ENCODE measurements around the gene LGALS7. TPM values are rescaled to one million over a fixed set of nuclear protein-coding genes. Genes with fewer than 3 reads are reported as not detected.

The LGALS7 gene
- total RNA-seq, 1 donor from 2014 or later = not detected

DNA sequence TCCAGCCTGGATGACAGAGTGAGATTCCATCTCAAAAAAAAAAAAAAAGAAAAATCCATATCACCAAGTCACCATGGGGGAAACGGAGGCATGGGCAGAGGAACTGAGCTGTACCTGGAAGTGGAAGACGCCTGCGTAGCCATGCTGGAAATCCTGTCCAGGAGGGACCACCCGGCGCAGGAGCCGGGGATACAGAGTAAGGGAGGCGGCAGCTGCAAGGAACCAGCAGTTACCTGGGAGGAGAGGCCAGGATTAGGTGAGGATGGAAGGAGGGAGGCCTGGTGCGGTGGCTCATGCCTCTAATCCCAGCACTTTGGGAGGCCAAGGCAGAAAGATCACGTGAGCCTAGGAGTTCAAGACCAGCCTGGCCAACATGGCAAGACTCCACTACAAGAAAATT is 31.0 kb downstream of the LGALS7 start:
- no peaks in the 10 kb centered on the region for H3K9me3 Mint-ChIP-seq
- peaks cover 7% of the 10 kb centered on the region for H3K27me3 Mint-ChIP-seq (ENCODE audit: low read depth)
- no peaks in the 10 kb centered on the region for H3K36me3 Mint-ChIP-seq
- H3K4me1 Mint-ChIP-seq = peaks cover 4% of the 10 kb centered on the region
- H3K27ac Mint-ChIP-seq = no peak overlapping the region
- TF ChIP-seq CTCF (IDR thresholded peaks at IDR 0.05; ENCODE audit: unreplicated experiment) = no peak
- no peak for DNase-seq (ENCODE audit: low spot score in 2 of 2, unreplicated experiment in 2 of 2)
- H3K4me3 Mint-ChIP-seq = no peak overlapping the region

DNA sequence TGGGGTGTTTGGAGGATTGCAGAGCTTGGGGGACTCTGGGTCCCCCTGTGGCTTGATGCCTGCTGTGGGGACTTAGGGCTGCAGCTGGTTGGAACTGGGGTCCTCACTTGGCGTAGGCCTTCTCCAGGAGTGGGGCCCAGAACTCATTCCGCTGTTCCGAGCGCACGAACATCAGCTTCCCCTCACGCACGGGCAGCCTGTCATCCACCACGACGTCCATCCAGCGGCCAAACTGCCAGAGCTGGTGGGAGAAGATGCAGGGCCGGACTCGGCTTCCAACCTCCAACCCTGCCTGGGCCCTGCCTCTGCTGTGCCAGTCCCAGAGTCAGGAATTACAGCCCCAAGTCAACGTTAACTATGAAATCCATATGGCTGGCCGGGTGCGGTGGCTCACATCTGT is 31.6 kb downstream of the LGALS7 start:
- H3K4me1 Mint-ChIP-seq = peaks cover 4% of the 10 kb centered on the region
- no peak overlapping the region for H3K4me3 Mint-ChIP-seq
- peaks cover 7% of the 10 kb centered on the region for H3K27me3 Mint-ChIP-seq (ENCODE audit: low read depth)
- no peaks in the 10 kb centered on the region for H3K36me3 Mint-ChIP-seq
- H3K9me3 Mint-ChIP-seq = no peaks in the 10 kb centered on the region
- TF ChIP-seq CTCF (IDR thresholded peaks at IDR 0.05; ENCODE audit: unreplicated experiment) = no peak
- no peak overlapping the region for H3K27ac Mint-ChIP-seq
- no peak for DNase-seq (ENCODE audit: low spot score in 2 of 2, unreplicated experiment in 2 of 2)

- Mint-ChIP-seq H3K27me3 (ENCODE audit: low read depth) (peaks cover 10% of the 10 kb centered on the region), H3K27ac (no peak overlapping the region), H3K4me3 (no peak overlapping the region), H3K36me3 (no peaks in the 10 kb centered on the region), H3K9me3 (no peaks in the 10 kb centered on the region), H3K4me1 (peaks cover 4% of the 10 kb centered on the region)
- TF ChIP-seq CTCF (IDR thresholded peaks at IDR 0.05; ENCODE audit: unreplicated experiment) = no peak
- DNase-seq (ENCODE audit: low spot score in 2 of 2, unreplicated experiment in 2 of 2) = no peak
These were observed 32.4 kb downstream of the LGALS7 start for GRCh38 chr19:38740932-38741331.

DNA sequence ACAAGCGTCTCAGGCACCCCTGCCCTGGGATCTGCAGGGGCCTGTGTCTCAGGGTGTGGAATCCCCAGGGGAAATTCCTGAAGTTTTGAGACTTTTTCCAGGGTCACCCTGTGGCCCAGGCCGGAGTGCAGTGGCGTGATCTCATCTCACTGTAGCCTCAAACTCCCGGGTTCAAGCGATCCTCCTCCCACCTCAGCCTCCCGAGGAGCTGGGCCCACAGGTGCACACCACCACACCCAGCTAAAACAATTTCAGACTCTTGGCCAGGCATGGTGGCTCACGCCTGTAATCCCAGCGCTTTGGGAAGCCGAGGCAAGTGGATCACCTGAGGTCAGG is 33.1 kb downstream of the LGALS7 start:
- Mint-ChIP-seq H3K4me1 (peaks cover 4% of the 10 kb centered on the region), H3K4me3 (no peak overlapping the region), H3K27ac (no peak overlapping the region), H3K9me3 (no peaks in the 10 kb centered on the region), H3K36me3 (no peaks in the 10 kb centered on the region), H3K27me3 (ENCODE audit: low read depth) (peaks cover 10% of the 10 kb centered on the region)
- TF ChIP-seq CTCF (IDR thresholded peaks at IDR 0.05; ENCODE audit: unreplicated experiment) = no peak
- no peak for DNase-seq (ENCODE audit: low spot score in 2 of 2, unreplicated experiment in 2 of 2)

DNA sequence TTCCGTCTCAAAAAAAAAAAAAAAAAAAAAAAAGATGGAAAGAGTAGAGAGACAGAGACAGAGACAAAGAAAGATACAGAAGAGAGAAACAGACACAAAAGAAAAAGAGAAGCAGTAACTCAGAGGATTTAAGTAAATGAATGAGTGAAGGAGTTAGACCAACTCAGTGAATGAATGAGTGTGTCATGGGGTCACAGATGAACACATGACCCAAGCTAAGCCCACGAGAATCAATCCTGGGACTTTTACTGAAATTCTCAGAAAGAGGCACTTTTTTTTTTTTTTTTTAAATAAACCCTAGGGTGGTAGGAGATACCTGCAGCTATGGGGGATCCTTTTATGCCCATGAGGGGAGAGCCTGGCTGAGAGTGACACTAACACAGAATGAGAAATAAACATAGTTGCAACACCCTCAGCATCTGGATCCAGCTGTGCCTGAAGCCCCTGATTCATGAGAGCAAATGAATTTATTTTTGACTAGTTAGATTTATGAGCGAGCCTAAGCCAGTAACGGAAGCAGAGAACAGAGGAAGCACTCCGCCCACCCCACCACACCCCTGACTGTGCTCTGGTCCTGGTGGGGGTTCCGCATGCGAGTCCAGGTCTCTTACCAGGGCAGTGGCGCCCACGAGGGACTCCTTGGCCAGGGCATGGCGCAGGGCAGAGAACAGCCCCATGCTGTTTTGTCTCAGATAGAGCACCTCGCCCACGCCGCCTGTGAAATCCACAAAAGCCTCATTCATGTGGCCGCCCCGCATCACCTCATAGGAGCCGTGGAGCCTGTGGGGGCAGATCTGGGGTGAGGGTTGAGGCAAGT is 33.7 kb downstream of the LGALS7 start:
- no peak overlapping the region for H3K27ac Mint-ChIP-seq
- no peaks in the 10 kb centered on the region for H3K9me3 Mint-ChIP-seq
- no peak for TF ChIP-seq CTCF (IDR thresholded peaks at IDR 0.05; ENCODE audit: unreplicated experiment)
- H3K4me3 Mint-ChIP-seq = no peak overlapping the region
- H3K36me3 Mint-ChIP-seq = no peaks in the 10 kb centered on the region
- H3K27me3 Mint-ChIP-seq (ENCODE audit: low read depth) = peaks cover 11% of the 10 kb centered on the region
- no peak for DNase-seq (ENCODE audit: low spot score in 2 of 2, unreplicated experiment in 2 of 2)
- H3K4me1 Mint-ChIP-seq = peaks cover 4% of the 10 kb centered on the region
